ENCODE results near the gene CORO1C. TPM values are rescaled to one million over a fixed set of nuclear protein-coding genes. Genes with fewer than 3 reads are reported as not detected.
A peak's percentile ranks its signal among the peaks of the same experiment; 100 is the strongest.

Gene CORO1C
- total and polyA plus RNA-seq, 9 of the 15 experiments (the other 6 are each of a cell fraction or from before 2014, with no cell fraction given): 55.2 to 280 (median 150) TPM

GRCh38 chr12:108664338-108665258 is 66.7 kb downstream of the CORO1C start (continued):
- TF ChIP-seq MAFG (tag; conservative IDR thresholded peaks at IDR 0.05): peak; percentile 62
- TF ChIP-seq NR3C1 (CRISPR knock-in tag; IDR thresholded peaks at IDR 0.05): no peak
- TF ChIP-seq POU5F1 (IDR thresholded peaks at IDR 0.05; ENCODE audit: borderline replicate concordance, low read depth, low read length, partially characterized antibody): no peak
- TF ChIP-seq MEF2D (tag; conservative IDR thresholded peaks at IDR 0.05; ENCODE audit: low read depth): no peak
- no peak for TF ChIP-seq POLR2G (IDR thresholded peaks at IDR 0.05; ENCODE audit: low read depth, low read length)
- no peak for TF ChIP-seq ZNF740 (CRISPR knock-in tag; IDR thresholded peaks at IDR 0.05)
- TF ChIP-seq ZNF740 (tag; IDR thresholded peaks at IDR 0.05): no peak
- TF ChIP-seq HOXB6 (CRISPR knock-in tag; IDR thresholded peaks at IDR 0.05; ENCODE audit: borderline replicate concordance): no peak
- no peak for TF ChIP-seq ZNF449 (CRISPR knock-in tag; IDR thresholded peaks at IDR 0.05)
- no peak for TF ChIP-seq CGGBP1 (CRISPR knock-in tag; IDR thresholded peaks at IDR 0.05)
- TF ChIP-seq KLF16 (IDR thresholded peaks at IDR 0.05): no peak
- no peak for TF ChIP-seq VEZF1 (CRISPR knock-in tag; IDR thresholded peaks at IDR 0.05)
- TF ChIP-seq HDAC3 (IDR thresholded peaks at IDR 0.05; ENCODE audit: borderline replicate concordance, partially characterized antibody): peak; percentile 45
- TF ChIP-seq KDM4B (IDR thresholded peaks at IDR 0.05; ENCODE audit: borderline replicate concordance in 2 of 2, low read depth in 1 of 2): no peak
- TF ChIP-seq ZBTB49 (CRISPR knock-in tag; IDR thresholded peaks at IDR 0.05; ENCODE audit: borderline replicate concordance): no peak
- TF ChIP-seq NONO (IDR thresholded peaks at IDR 0.05; ENCODE audit: low read depth in 2 of 2, low read length in 1 of 2): no peak
- no peak for TF ChIP-seq NFRKB (IDR thresholded peaks at IDR 0.05; ENCODE audit: low read depth)
- TF ChIP-seq DNMT1 (IDR thresholded peaks at IDR 0.05): no peak
- no peak for TF ChIP-seq ZNF23 (CRISPR knock-in tag; IDR thresholded peaks at IDR 0.05)
- TF ChIP-seq ZFPM2 (CRISPR knock-in tag; IDR thresholded peaks at IDR 0.05): no peak
- no peak for TF ChIP-seq PML (IDR thresholded peaks at IDR 0.05; ENCODE audit: low read length)
